ENCODE results near the gene CCDC7.

The CCDC7 gene

DNA sequence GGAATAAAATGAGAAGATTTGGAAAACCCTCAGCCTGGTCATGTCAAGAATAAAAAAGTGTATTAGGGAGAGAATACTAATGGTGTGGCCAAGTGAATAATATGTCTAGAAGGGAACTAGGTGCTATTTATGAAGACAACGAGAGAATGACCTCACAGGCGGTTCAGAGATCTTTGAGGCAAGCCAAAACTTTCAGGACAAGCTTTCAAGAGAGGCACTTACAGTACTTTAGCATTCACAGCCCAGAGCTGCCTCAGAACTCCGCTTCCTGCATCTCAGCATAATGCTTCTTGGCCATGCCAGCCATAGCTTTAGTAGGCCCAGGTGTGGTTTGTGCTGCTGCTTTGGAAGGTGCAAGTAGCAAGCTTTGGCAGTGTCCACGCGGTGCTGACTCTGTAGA is 37.2 kb upstream of the CCDC7 start:
- no peak overlapping the region for H2AFZ ChIP-seq
- H3K27ac ChIP-seq = no peak overlapping the region
- no peak overlapping the region for H3K9ac ChIP-seq
- H3K9me3 ChIP-seq (ENCODE audit: control insufficient read depth, low read length) = no peaks in the 10 kb centered on the region
- TF ChIP-seq CTCF (IDR thresholded peaks at IDR 0.05) = no peak
- no peak overlapping the region for H3K4me3 ChIP-seq (ENCODE audit: low read depth, low read length)
- H3K27me3 ChIP-seq (ENCODE audit: control insufficient read depth, insufficient read depth, low read length) = no peaks in the 10 kb centered on the region
- H3K4me2 ChIP-seq (ENCODE audit: low read length) = no peak overlapping the region
- H3K79me2 ChIP-seq = no peaks in the 10 kb centered on the region
- no peaks in the 10 kb centered on the region for H3K36me3 ChIP-seq (ENCODE audit: control insufficient read depth, insufficient read depth, low read length)
- H3K4me1 ChIP-seq = no peaks in the 10 kb centered on the region

- H3K79me2 ChIP-seq = no peaks in the 10 kb centered on the region
- no peak overlapping the region for H3K9ac ChIP-seq
- no peaks in the 10 kb centered on the region for H3K4me1 ChIP-seq
- no peak overlapping the region for H3K27ac ChIP-seq
- H3K4me3 ChIP-seq (ENCODE audit: low read depth, low read length) = no peak overlapping the region
- no peaks in the 10 kb centered on the region for H3K9me3 ChIP-seq (ENCODE audit: control insufficient read depth, low read length)
- no peak for TF ChIP-seq CTCF (IDR thresholded peaks at IDR 0.05)
- H3K27me3 ChIP-seq (ENCODE audit: control insufficient read depth, insufficient read depth, low read length) = no peaks in the 10 kb centered on the region
- H3K4me2 ChIP-seq (ENCODE audit: low read length) = no peak overlapping the region
- H3K36me3 ChIP-seq (ENCODE audit: control insufficient read depth, insufficient read depth, low read length) = no peaks in the 10 kb centered on the region
- no peak overlapping the region for H2AFZ ChIP-seq
Observed at GRCh38 chr10:32409741-32410140, 36.2 kb upstream of the CCDC7 start.

- Histone ChIP-seq H3K4me3 (ENCODE audit: low read depth, low read length) (no peak overlapping the region), H3K9ac (no peak overlapping the region), H3K36me3 (ENCODE audit: control insufficient read depth, insufficient read depth, low read length) (no peaks in the 10 kb centered on the region), H3K27ac (no peak overlapping the region), H3K4me2 (ENCODE audit: low read length) (no peak overlapping the region), H3K79me2 (no peaks in the 10 kb centered on the region), H3K4me1 (no peaks in the 10 kb centered on the region), H3K9me3 (ENCODE audit: control insufficient read depth, low read length) (no peaks in the 10 kb centered on the region), H3K27me3 (ENCODE audit: control insufficient read depth, insufficient read depth, low read length) (no peaks in the 10 kb centered on the region), H2AFZ (no peak overlapping the region)
- no peak for TF ChIP-seq CTCF (IDR thresholded peaks at IDR 0.05)
Observed at GRCh38 chr10:32410569-32410968, 35.4 kb upstream of the CCDC7 start.

DNA sequence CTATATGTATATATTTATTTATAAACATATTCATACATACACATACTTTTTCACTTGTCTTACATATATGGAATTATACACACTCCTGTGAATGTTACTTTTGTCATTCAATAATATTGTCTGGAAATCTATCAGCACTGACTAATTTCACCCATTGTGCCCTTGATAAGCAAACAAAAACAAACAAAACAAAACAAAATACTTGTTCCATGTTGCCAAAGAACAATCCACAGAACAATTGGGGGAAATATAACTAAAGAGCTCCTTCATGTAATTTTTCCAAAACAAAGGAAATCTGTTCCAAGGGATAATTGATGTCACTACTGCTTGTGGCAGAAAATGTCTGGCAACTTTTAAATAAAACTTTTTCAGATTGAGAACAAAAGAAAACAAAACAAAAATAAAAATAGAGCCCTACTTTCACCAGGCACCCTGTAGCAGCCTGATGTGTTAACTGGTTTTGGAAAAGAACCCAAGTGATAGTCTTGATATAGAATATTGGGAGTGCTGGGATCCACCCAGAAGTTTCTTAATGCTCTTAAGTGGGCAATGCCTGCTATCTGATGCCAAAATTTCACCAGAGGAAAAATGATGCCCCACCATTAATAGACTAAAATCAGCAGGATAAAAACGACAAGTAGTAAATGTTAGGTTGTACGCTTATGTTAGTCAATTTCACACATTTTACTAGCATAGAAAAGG is 34.0 kb upstream of the CCDC7 start:
- Histone ChIP-seq H3K4me1 (no peaks in the 10 kb centered on the region), H3K9me3 (ENCODE audit: control insufficient read depth, low read length) (no peaks in the 10 kb centered on the region), H3K27ac (no peak overlapping the region), H2AFZ (no peak overlapping the region), H3K4me3 (ENCODE audit: low read depth, low read length) (no peak overlapping the region), H3K9ac (no peak overlapping the region), H3K36me3 (ENCODE audit: control insufficient read depth, insufficient read depth, low read length) (no peaks in the 10 kb centered on the region), H3K79me2 (no peaks in the 10 kb centered on the region), H3K27me3 (ENCODE audit: control insufficient read depth, insufficient read depth, low read length) (no peaks in the 10 kb centered on the region), H3K4me2 (ENCODE audit: low read length) (no peak overlapping the region)
- no peak for TF ChIP-seq CTCF (IDR thresholded peaks at IDR 0.05)

- Histone ChIP-seq H2AFZ (no peak overlapping the region), H3K9me3 (ENCODE audit: control insufficient read depth, low read length) (no peaks in the 10 kb centered on the region), H3K79me2 (no peaks in the 10 kb centered on the region), H3K36me3 (ENCODE audit: control insufficient read depth, insufficient read depth, low read length) (no peaks in the 10 kb centered on the region), H3K4me1 (no peaks in the 10 kb centered on the region), H3K27me3 (ENCODE audit: control insufficient read depth, insufficient read depth, low read length) (no peaks in the 10 kb centered on the region), H3K9ac (no peak overlapping the region), H3K4me2 (ENCODE audit: low read length) (no peak overlapping the region), H3K4me3 (ENCODE audit: low read depth, low read length) (no peak overlapping the region), H3K27ac (no peak overlapping the region)
- TF ChIP-seq CTCF (IDR thresholded peaks at IDR 0.05) = no peak
Observed at GRCh38 chr10:32412499-32412853, 33.5 kb upstream of the CCDC7 start.

All from parathyroid adenoma (tissue), 2 donors.